Prostate gland (tissue), 2 donors: ENCODE results near the gene TPTE. TPM values are rescaled to one million over a fixed set of nuclear protein-coding genes. Genes with fewer than 3 reads are reported as not detected.

Source experiments
- small RNA-seq, 2 donors: library from RNA; depleted of rRNA; stranded (forward); fragments of <200 nt; gene quantifications; one replicate each; pipeline ENCODE3, GENCODE V24; 2016
- total RNA-seq, 2 donors: library from RNA; depleted of rRNA; stranded (reverse); fragments of >200 nt; gene quantifications; one replicate each; pipeline ENCODE4 v1.1.0, GENCODE V29; 2016

The TPTE gene
- total RNA-seq, 2 donors from 2014 or later = 17.2 TPM; not detected in 1

Small RNA genes lying within 50 kb of the gene (small RNA-seq; reads per million reads assigned to genes)
- 0 reads per million in 2 donors for gene CYCSP41
